NCI-H82 treated with DMSO at 0.1 percent for 48 hours (cell line): Measurements from ENCODE around the gene PDZK1.
"Not testable (repeated sequence)": the region's sequence is repeated elsewhere in the genome, so short reads cannot be mapped to it uniquely, and the experiment has no call there.

Experiments
- DNase-seq: peaks from one replicate; lab custom pipeline; 2025; ENCODE audit not compliant: unreplicated experiment; lab: John Stamatoyannopoulos, UW

The PDZK1 gene

DNA sequence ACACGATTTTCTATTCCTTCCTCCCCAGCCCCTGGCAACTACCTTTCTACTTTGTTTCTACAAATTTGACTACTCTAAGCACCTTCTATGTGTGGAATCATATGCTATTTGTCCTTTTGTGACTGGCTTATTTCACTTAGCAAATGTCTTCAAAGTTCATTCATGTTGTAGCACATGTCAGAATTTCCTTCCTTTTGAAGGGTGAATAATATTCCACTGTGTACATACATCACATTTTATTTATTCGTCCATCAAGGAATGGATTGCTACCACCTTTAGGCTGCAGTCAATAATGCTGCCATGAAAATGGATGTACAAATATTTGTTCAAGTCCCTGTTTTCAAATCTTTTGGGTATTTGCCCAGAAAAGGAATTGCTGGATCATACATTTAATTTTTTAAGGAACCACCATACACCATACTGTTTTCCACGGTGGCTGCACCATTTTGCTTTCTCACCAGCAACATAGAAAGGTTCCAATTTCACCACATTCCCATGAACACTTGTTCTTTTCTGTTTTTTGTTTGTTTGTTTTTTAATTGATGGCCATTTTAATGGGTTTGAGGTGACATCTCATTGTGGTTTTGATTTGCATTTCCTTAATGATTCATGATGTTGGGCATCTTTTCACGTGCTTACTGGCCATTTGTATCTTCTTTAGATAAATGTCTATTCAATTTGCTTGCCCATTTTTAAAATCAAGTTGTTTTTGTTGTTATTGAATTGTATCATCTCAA is 3.3 kb upstream of the PDZK1 start:
- DNase-seq, result no peak

GRCh38 chr1:145708063-145708462 is 895 bp upstream of the PDZK1 start:
- DNase-seq, result no peak

DNA sequence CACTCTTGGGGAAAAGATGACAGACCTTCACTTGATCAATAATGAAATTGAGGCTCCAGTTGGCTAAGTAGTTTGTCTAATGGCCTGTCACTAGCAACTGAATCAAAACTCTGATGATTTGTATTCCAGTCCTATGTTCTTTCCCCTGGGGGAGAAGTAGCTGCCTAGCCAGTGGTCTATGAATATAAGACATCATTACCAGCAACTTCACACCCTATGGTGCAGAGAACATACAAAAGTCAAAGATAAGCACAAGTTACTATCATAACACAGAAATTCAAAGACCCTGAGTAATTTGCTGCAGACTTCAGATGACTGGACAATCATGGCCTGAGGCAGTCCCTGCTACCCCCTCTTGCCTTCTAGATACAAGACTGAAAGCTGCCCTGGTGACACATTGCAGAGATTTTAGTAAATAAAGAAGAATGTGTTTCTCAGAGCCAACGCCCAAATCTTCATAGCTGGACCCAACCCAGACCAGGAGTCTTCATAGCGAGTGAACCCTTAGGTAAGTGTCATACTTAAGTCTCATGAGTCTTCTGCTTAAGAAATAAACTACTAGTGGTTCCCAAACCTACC is 993 bp downstream of the PDZK1 start:
- no peak for DNase-seq

- no peak for DNase-seq
Observed at GRCh38 chr1:145705622-145706021, 1.5 kb downstream of the PDZK1 start.

- DNase-seq, result no peak
Observed at GRCh38 chr1:145702826-145703225, 4.3 kb downstream of the PDZK1 start.

- DNase-seq, result no peak
Observed at GRCh38 chr1:145702052-145702451, 5.1 kb downstream of the PDZK1 start.

DNA sequence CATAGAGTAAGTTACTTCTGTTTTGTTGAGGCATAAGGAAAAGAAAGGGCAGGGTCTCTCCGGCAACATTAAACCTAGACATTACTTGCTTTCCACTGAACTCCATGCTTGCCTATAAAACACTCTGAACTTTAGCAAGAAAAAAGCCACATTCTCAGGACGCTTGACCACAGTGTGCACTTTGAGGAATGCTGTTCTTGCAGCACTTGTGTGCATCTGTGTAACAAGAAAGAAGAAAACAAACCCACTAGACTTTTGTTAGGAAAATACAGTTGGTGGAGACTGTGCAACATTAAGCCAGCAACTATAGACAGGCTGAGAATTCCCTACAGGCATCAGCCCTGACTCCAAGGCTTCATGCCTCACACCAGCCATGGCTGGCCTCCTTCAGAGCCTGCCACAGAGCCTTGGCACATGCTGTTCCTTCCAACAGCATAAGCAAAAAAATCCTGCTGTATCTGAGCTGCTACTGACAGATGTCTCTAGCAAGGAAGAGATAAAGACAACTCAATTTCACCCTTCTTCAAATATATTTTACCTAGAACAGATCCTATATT is 5.8 kb downstream of the PDZK1 start:
- DNase-seq, result no peak

DNA sequence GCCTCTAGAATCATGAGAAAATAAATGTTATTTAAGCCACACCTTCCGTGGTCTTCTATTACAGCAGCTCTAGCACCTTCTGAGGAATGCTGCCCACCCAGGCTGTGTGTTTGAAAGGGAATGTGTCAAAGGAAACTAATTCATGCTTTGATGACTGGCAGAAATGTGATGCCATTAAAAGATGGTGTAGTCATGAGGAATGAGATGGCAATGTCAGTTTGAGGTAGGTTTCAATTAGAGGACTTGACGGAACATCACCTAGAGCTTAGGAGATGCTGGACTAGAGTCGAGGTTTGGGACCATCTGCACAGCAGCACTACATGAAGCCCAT is 10.6 kb downstream of the PDZK1 start:
- DNase-seq, result no peak

DNA sequence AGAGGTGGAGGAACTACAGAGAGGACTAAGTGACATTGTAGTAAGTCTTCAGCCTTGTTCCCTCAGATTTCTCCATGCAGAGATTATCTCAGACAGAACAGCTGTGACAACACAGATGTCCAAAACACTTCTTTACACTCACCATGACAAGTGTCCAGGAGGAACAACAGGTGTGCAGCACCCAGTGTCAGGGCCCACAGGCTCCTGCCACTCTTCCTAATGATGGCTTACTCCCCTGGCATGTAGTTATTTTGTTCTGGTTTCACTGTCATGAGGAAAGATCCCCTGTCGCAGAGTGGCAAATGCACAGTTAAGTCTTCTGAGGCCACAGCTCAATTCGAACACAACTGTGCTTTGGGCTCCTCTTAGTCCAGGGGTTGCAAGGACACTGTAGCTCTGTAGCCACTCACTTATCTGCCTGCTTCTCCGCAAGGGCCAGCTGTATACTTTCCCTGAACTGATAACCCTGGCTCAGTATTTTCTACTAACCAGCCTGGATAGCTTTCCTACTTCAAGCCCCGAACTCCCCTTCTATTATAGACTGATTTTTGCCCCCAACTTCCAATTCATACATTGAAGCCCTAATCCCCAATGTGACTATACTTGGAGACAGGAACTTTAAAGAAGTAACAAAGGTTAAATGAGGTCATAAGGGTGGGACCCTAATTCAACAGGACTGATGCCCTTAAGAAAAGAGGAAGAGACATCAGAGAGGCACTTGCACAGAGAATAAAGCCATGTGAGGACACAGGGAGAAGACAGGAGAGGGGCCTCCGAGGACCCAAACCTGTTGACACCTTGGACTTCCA is 11.1 kb downstream of the PDZK1 start:
- DNase-seq, result no peak

- DNase-seq, result no peak
Observed at GRCh38 chr1:145692785-145693443, 14.3 kb downstream of the PDZK1 start.

DNA sequence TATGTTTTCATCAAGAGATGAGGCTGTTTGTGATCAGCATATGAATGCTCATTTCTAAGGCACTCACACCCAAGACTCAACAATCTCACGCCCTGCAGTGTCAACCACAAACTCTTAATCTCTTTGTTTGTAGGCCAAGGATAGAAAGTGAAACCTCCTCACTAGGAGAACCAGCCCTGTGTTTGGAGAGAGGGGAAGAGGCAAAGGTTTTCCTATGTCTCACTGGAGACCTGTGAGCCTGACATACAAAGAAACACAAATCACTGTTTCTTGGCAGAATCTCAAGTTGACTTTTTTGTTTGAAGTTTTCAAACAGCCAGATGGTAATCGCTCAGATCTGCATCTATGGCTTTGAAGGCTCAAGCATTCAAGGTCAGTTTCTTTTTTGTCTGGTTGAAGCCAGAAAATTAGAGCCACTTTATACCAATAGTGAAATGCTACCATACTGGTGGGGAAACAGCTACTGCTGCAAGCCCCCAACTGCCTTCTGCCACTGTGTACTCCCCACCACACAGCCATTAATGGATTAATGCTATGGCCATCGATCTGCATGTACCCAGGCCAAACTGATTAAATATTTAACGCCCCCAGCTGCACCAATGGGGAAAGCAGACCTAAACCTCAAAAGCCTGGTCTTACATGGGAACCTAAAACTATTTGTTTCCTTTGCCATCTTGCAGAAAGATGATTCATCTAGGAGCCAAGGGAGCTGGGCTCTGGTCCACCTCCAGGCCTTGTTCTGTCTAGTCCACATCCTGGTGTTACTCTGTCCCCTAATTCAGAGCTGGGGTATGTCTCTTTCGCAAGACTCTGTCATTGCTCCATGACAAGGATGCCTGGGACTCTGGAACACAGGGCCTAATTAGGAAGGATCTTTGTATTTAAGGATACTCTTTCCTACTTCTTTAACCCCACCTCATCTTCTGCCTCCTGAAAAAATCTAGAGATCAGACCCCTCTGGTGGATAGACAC is 16.3 kb downstream of the PDZK1 start:
- DNase-seq, result no peak

GRCh38 chr1:145689922-145690321 is 17.2 kb downstream of the PDZK1 start:
- no peak for DNase-seq

DNA sequence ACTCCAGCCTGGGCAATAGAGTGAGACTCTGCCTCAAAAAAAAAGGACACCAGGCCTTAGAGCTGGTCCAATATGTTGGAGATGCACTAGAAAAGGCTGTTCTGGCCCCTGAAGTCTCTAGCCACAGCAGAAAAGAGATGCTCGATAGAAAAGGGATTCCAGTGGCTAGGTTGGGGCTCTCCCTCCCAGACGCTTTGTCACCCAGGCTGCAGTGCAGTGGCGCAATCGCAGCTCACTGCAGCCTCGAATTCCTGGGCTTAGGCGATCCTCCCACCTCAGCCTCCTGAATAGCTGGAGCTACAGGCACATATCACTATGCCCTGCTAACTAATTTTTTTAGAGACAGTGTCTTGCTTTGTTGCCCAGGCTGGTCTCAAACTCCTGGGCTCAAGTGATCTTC is 18.2 kb downstream of the PDZK1 start:
- DNase-seq, result no peak

DNA sequence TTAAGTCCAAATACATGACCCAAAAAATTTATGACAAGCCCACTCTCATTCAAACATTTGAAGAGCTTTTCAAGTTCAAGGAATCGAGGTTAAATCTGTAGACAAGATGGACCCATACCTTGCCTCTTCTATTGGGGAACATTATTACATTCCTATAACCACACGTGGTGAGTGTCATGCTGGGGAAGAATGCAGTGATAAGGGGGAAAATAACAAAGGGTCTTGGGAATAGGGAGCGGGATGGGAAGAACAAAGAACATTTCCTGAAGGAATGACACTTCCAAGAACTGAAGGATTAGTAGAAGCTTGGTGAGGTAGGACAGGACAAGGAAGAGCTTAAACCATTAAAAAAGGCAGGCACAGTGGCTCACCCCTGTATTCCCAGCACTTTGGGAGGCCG is 18.8 kb downstream of the PDZK1 start:
- no peak for DNase-seq

GRCh38 chr1:145686078-145686477 is 21.1 kb downstream of the PDZK1 start:
- DNase-seq, result not testable (repeated sequence)

- not testable (repeated sequence) for DNase-seq
Observed at GRCh38 chr1:145684858-145685257, 22.3 kb downstream of the PDZK1 start.

DNA sequence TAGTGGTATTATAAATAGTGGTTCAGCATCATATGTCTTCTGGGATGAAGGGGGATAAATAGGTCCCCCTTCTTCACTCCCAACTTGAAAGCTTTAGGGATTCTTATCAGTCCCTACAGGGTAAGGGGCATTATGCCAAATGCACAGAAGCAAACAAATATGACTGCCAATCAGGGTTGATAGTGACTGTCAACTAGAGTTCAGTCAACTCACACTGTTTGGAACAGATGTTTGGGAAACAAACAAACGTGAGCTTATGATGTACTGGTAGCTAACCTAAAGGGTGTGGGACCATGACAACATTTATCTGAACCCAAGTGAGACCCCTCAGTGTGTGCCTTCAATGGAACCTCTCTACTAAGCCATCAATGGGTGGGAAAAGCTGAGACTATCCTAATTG is 34.0 kb downstream of the PDZK1 start:
- not testable (repeated sequence) for DNase-seq

- DNase-seq, result not testable (repeated sequence)
Observed at GRCh38 chr1:145670995-145671745, 36.0 kb downstream of the PDZK1 start.

- DNase-seq, result not testable (repeated sequence)
Observed at GRCh38 chr1:145665015-145665414, 42.2 kb downstream of the PDZK1 start.
